H1 (cell line): ENCODE data around the gene CCDC82. TPM values are rescaled to one million over a fixed set of nuclear protein-coding genes. Genes with fewer than 3 reads are reported as not detected.

Experiments used
- CTCF ChIA-PET: fragments of 300-600 bp; sonication (Branson Sonifier 250); formaldehyde crosslinking; loops from one replicate; lab custom pipeline; 2021; ENCODE audit not compliant: partially characterized antibody; lab: Charles Lee
- POLR2A ChIA-PET: fragments of 300-600 bp; sonication (Branson Sonifier 250); formaldehyde crosslinking; loops from one replicate; lab custom pipeline; 2021; ENCODE audit warnings: inconsistent platforms; ENCODE audit not compliant: partially characterized antibody; lab: Charles Lee
- DNase-seq, 2 experiments: peaks; one replicate each; pipeline versions ENCODE4 v3.0.0 to v3.0.0-alpha.2; 2010 to 2022; ENCODE audit warnings: low spot score in 2 of 2, low read depth in 1 of 2, mixed read lengths in 1 of 2
- FAIRE-seq: peaks from 2 replicates; lab custom pipeline; 2011; peaks lifted over from hg19 to GRCh38; lab: Jason Lieb, UNC
- H2AFZ ChIP-seq: 2 replicates; pipeline ENCODE4 v1.8.1; 2012; ENCODE audit warnings: low read length, inconsistent platforms
- H2AK5ac ChIP-seq: 2 replicates; pipeline ENCODE4 v1.6.1; 2013; ENCODE audit warnings: low read depth, low read length
- H2BK120ac ChIP-seq: replicated peaks from 2 replicates; pipeline ENCODE3; 2013; ENCODE audit warnings: low read depth, low read length, inconsistent platforms
- H2BK12ac ChIP-seq: 2 replicates; pipeline ENCODE4 v1.6.1; 2013; ENCODE audit warnings: low read depth, low read length
- H2BK15ac ChIP-seq: 2 replicates; pipeline ENCODE4 v1.6.1; 2013; ENCODE audit warnings: low read length
- H2BK20ac ChIP-seq: 2 replicates; pipeline ENCODE4 v1.6.1; 2013; ENCODE audit warnings: low read length
- H2BK5ac ChIP-seq: 2 replicates; pipeline ENCODE4 v1.6.1; 2013; ENCODE audit warnings: low read depth, low read length
- H3K14ac ChIP-seq: 2 replicates; pipeline ENCODE4 v1.6.1; 2013; ENCODE audit warnings: inconsistent platforms; ENCODE audit not compliant: insufficient read length
- H3K18ac ChIP-seq: 2 replicates; pipeline ENCODE4 v1.6.1; 2013; ENCODE audit warnings: low read length; ENCODE audit errors: extremely low read depth
- H3K23ac ChIP-seq: 2 replicates; pipeline ENCODE4 v1.6.1; 2013; ENCODE audit warnings: inconsistent platforms; ENCODE audit not compliant: insufficient read length
- H3K23me2 ChIP-seq: 2 replicates; pipeline ENCODE4 v1.6.1; 2013; ENCODE audit warnings: low read depth, low read length
- H3K27ac ChIP-seq: 2 replicates; pipeline ENCODE4 v1.6.1; 2011; ENCODE audit warnings: low read depth, low read length, inconsistent platforms
- H3K27me3 ChIP-seq, 4 experiments: replicated peaks in 1 of 4; 1 replicate in 1 of 4; 2 replicates in 3 of 4; pipeline versions ENCODE4 v1.6.1 to v1.8.1; 2011 to 2013; ENCODE audit warnings: low read length in 3 of 4, mild to moderate bottlenecking in 3 of 4, inconsistent platforms in 2 of 4, mixed read lengths in 2 of 4, moderate library complexity in 1 of 4; ENCODE audit not compliant: control insufficient read depth in 3 of 4, insufficient read depth in 3 of 4; ENCODE audit errors: extremely low read depth in 1 of 4
- H3K36me3 ChIP-seq, 4 experiments: 2 replicates each; pipeline versions ENCODE4 v1.6.1 to v1.8.1; 2011 to 2013; ENCODE audit warnings: mild to moderate bottlenecking in 4 of 4, low read length in 3 of 4, moderate library complexity in 2 of 4, control low read depth in 1 of 4, inconsistent platforms in 1 of 4; ENCODE audit not compliant: insufficient read depth in 4 of 4, control insufficient read depth in 2 of 4
- H3K4ac ChIP-seq: replicated peaks from 2 replicates; pipeline ENCODE3; 2013; ENCODE audit warnings: low read length, low read depth, mixed read lengths, inconsistent platforms; ENCODE audit not compliant: insufficient read length
- H3K4me1 ChIP-seq, 4 experiments: replicated peaks in 1 of 4; 1 replicate in 1 of 4; 2 replicates in 3 of 4; pipeline versions ENCODE4 v1.6.1 to v1.8.1; 2011 to 2013; ENCODE audit warnings: low read length in 3 of 4, inconsistent platforms in 2 of 4, mixed read lengths in 1 of 4; ENCODE audit not compliant: insufficient read depth in 4 of 4, control insufficient read depth in 3 of 4
- H3K4me2 ChIP-seq, 2 experiments: 2 replicates each; pipeline versions ENCODE4 v1.6.1 to v1.8.1; 2011 to 2013; ENCODE audit warnings: low read depth in 2 of 2, low read length in 2 of 2, control low read depth in 1 of 2, inconsistent platforms in 1 of 2, mild to moderate bottlenecking in 1 of 2; ENCODE audit not compliant: insufficient read depth in 1 of 2
- H3K4me3 ChIP-seq, 4 experiments: fragments of 200-600, 300-600 bp in 1 of 4; sonication (generic), shearing (Covaris generic), sonication (Bioruptor Twin) in 1 of 4; 2 replicates each; pipeline versions ENCODE4 v1.5.1 to v1.8.1; 2011 to 2016; ENCODE audit warnings: low read length in 4 of 4, low read depth in 3 of 4, control low read depth in 2 of 4, inconsistent platforms in 2 of 4, mild to moderate bottlenecking in 2 of 4, mixed read lengths in 1 of 4, moderate library complexity in 1 of 4; ENCODE audit not compliant: insufficient read depth in 2 of 4; ENCODE audit errors: extremely low read depth in 1 of 4
- H3K56ac ChIP-seq: replicated peaks from 2 replicates; pipeline ENCODE3; 2013; ENCODE audit warnings: low read depth, mild to moderate bottlenecking, mixed read lengths, low read length, inconsistent platforms; ENCODE audit not compliant: insufficient read length
- H3K79me1 ChIP-seq: 2 replicates; pipeline ENCODE4 v1.6.1; 2013; ENCODE audit warnings: low read depth, low read length, control low read depth
- H3K79me2 ChIP-seq, 2 experiments: 2 replicates each; pipeline versions ENCODE4 v1.6.1 to v1.8.1; 2012 to 2013; ENCODE audit warnings: low read length in 2 of 2, mild to moderate bottlenecking in 2 of 2, inconsistent platforms in 1 of 2; ENCODE audit not compliant: insufficient read depth in 2 of 2, control insufficient read depth in 1 of 2
- H3K9ac ChIP-seq, 4 experiments: replicated peaks in 1 of 4; 1 replicate in 1 of 4; 2 replicates in 3 of 4; pipeline versions ENCODE4 v1.6.1 to v1.8.1; 2011 to 2013; ENCODE audit warnings: low read depth in 3 of 4, low read length in 3 of 4, control low read depth in 2 of 4, mild to moderate bottlenecking in 2 of 4, moderate library complexity in 2 of 4, inconsistent platforms in 1 of 4; ENCODE audit errors: extremely low read depth in 1 of 4
- H3K9me3 ChIP-seq, 2 experiments: 2 replicates each; pipeline versions ENCODE4 v1.6.1 to v1.8.1; 2012 to 2013; ENCODE audit warnings: mild to moderate bottlenecking in 2 of 2, moderate library complexity in 2 of 2, control low read depth in 1 of 2, inconsistent platforms in 1 of 2, low read depth in 1 of 2, low read length in 1 of 2, mixed read lengths in 1 of 2; ENCODE audit not compliant: insufficient read depth in 2 of 2
- H4K20me1 ChIP-seq, 2 experiments: replicated peaks in 1 of 2; 2 replicates each; pipeline versions ENCODE3 to v1.8.1; 2011 to 2013; ENCODE audit warnings: inconsistent platforms in 2 of 2, low read length in 2 of 2, mild to moderate bottlenecking in 1 of 2; ENCODE audit not compliant: insufficient read depth in 2 of 2, control insufficient read depth in 1 of 2
- H4K5ac ChIP-seq: 2 replicates; pipeline ENCODE4 v1.6.1; 2013; ENCODE audit warnings: low read length, low read depth, mixed read lengths, inconsistent platforms; ENCODE audit not compliant: insufficient read length
- H4K8ac ChIP-seq: 2 replicates; pipeline ENCODE4 v1.8.0; 2013; ENCODE audit warnings: mild to moderate bottlenecking, moderate library complexity, low read length, inconsistent platforms; ENCODE audit not compliant: insufficient read depth; ENCODE audit errors: extremely low read depth
- H4K91ac ChIP-seq: replicated peaks from 2 replicates; pipeline ENCODE3; 2013; ENCODE audit warnings: low read length, mixed read lengths, inconsistent platforms; ENCODE audit not compliant: insufficient read length
- CEBPB ChIP-seq: IDR thresholded peaks from 2 replicates; pipeline ENCODE4 v1.6.1; 2012; ENCODE audit warnings: low read depth, low read length
- KDM1A ChIP-seq: fragments of 200-600, 300-600 bp; sonication (generic); IDR thresholded peaks from 2 replicates; pipeline ENCODE4 v1.7.1; 2016; ENCODE audit warnings: mild to moderate bottlenecking, low read length, borderline replicate concordance
- NRF1 ChIP-seq: IDR thresholded peaks from 2 replicates; pipeline ENCODE4 v1.6.1; 2011; ENCODE audit warnings: mild to moderate bottlenecking, low read depth, low read length, improper control_type of control experiment
- SIRT6 ChIP-seq: IDR thresholded peaks from one replicate; pipeline ENCODE4 v1.7.1; 2012; ENCODE audit warnings: low read length, inconsistent platforms
- SP4 ChIP-seq: IDR thresholded peaks from 2 replicates; pipeline ENCODE4 v1.6.1; 2012; ENCODE audit warnings: low read length, inconsistent platforms
- TBP ChIP-seq: IDR thresholded peaks from 2 replicates; pipeline ENCODE4 v1.6.1; 2011; ENCODE audit warnings: low read depth, low read length, improper control_type of control experiment
- TEAD4 ChIP-seq: IDR thresholded peaks from 2 replicates; pipeline ENCODE4 v1.6.1; 2012; ENCODE audit warnings: low read depth, low read length, inconsistent platforms, mixed read lengths
- ZNF274 ChIP-seq: IDR thresholded peaks from 2 replicates; pipeline ENCODE4 v1.7.0; 2012; ENCODE audit warnings: low read length, borderline replicate concordance; ENCODE audit errors: extremely low read depth
- WGBS, 2 experiments: shearing (Covaris generic) in 1 of 2; methylation state at CpG; one replicate each; pipeline versions ENCODE4 v1.1.6 to v1.1.7; 2013 to 2015; ENCODE audit warnings: low lambda C conversion rate in 2 of 2, mixed read lengths in 2 of 2, inconsistent platforms in 1 of 2, low coverage in 1 of 2, missing lambda C conversion rate in 1 of 2; ENCODE audit not compliant: insufficient replicate concordance in 2 of 2, insufficient coverage in 1 of 2, insufficient read length in 1 of 2; ENCODE audit errors: extremely low coverage in 1 of 2, missing lambda C conversion rate in 1 of 2; 5-methylcytosine and 5-hydroxymethylcytosine counted together
- polyA plus RNA-seq, 7 experiments: library from polyadenylated mRNA; depleted of rRNA in 3 of 7; stranded (reverse) in 5 of 7; unstranded in 2 of 7; fragments of >200 nt in 5 of 7; fragments of 200-250 nt in 2 of 7; gene quantifications; 1 replicate in 5 of 7; 2 replicates in 1 of 7; 4 replicates in 1 of 7; pipeline versions ENCODE4 v1.2.1 to v1.2.3, GENCODE V29; 2011 to 2013; ENCODE audit warnings: missing spikeins in 2 of 7, mixed read lengths in 2 of 7
- total RNA-seq: library from RNA; stranded (reverse); fragmentation: NEBNext Ultra II Directional; extraction: Animal tissue kit (Norgen Biotek cat#: 25700); gene quantifications from 2 replicates; pipeline ENCODE4 v1.2.1, GENCODE V29; 2021

Gene CCDC82
- total and polyA plus RNA-seq, 2 of the 8 experiments (the other 6 are each of a cell fraction or from before 2014, with no cell fraction given) = 6.0 to 15.2 TPM

DNA sequence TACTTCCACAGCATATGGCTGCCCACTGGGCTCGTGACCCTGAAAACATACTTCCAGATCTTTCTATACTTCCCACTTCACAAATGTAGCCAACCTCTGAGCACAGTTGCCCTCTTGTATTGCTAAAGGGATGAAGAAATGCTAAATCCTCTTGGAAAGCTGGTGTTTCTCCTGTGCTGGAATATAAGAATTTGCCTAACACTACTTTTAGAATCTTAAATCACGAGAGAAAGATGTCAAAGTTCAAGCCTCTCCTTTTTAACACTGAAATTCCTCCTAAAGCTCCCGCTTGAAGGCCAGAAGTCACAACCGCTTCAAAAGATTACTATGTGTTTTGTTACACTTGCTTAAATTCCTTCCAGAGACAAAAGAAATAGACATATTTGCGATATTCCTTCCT is 68.6 kb downstream of the CCDC82 start:
- Histone ChIP-seq H3K18ac (no peak overlapping the region), H2BK120ac (no peak overlapping the region), H3K4ac (no peak overlapping the region), H2BK20ac (no peak overlapping the region), H2BK15ac (no peak overlapping the region), H4K91ac (no peak overlapping the region), H4K8ac (no peak overlapping the region), H3K27ac (no peak overlapping the region), H3K4me3 (no peak overlapping the region), H3K9ac (no peak overlapping the region), H2AFZ (no peak overlapping the region), H3K36me3 (no peaks in the 10 kb centered on the region), H3K79me2 (no peaks in the 10 kb centered on the region), H2AK5ac (no peak overlapping the region), H3K56ac (no peak overlapping the region), H3K14ac (no peak overlapping the region), H4K20me1 (no peaks in the 10 kb centered on the region), H2BK12ac (no peak overlapping the region), H3K23ac (no peak overlapping the region), H3K4me2 (no peak overlapping the region), H2BK5ac (no peak overlapping the region), H3K4me1 (peaks cover 0 to 10% (median 4%) of the 10 kb centered on the region in 4 experiments; a peak in 2 of 7 replicates), H3K23me2 (no peaks in the 10 kb centered on the region), H3K27me3 (no peaks in the 10 kb centered on the region), H4K5ac (no peak overlapping the region), H3K79me1 (no peaks in the 10 kb centered on the region; the same call in 1 of the 2 replicates), H3K9me3 (peaks cover 0 to 3% of the 10 kb centered on the region in 2 experiments; a peak in 1 of 4 replicates)
- TF ChIP-seq TEAD4 (no peak), KDM1A (no peak), NRF1 (no peak), SP4 (no peak), TBP (no peak), ZNF274 (no peak), CEBPB (no peak), SIRT6 (no peak)
- DNase-seq (no peak), FAIRE-seq (no peak)
- ChIA-PET POLR2A (interaction anchor here (0.6 to 1.6 kb wide), 2 partner anchors 11 to 710 kb away, joined by 3 to 4 read pairs; no protein-coding TSS in a partner anchor), CTCF (interaction anchor here (0.6 to 2.3 kb wide), 3 partner anchors 12 to 21 kb away, joined by 3 to 9 read pairs (median 4); no protein-coding TSS in a partner anchor)
- 91% methylated on average over 5 of the region's 5 CpGs; no CpG with 5 or more reads in 1 of the 2 experiments for WGBS, 2 experiments
